Neural progenitor cell (in vitro differentiated cells): ENCODE data around the gene ADK. TPM values are rescaled to one million over a fixed set of nuclear protein-coding genes. Genes with fewer than 3 reads are reported as not detected.

Experiments used
- DNase-seq: peaks from one replicate; pipeline ENCODE4 v3.0.0-alpha.2; 2016; ENCODE audit warnings: low spot score
- H2AFZ ChIP-seq: fragments of 200-600 bp; sonication (generic); replicated peaks from 2 replicates; pipeline ENCODE4 v1.6.1; 2016; ENCODE audit warnings: antibody characterized with exemption
- H3F3A ChIP-seq: fragments of 200-600 bp; sonication (generic); 2 replicates; pipeline ENCODE4 v1.6.1; 2016; ENCODE audit warnings: antibody characterized with exemption, low read depth
- H3K27ac ChIP-seq: fragments of 200-600 bp; sonication (generic); 2 replicates; pipeline ENCODE4 v1.5.1; 2016; ENCODE audit warnings: mild to moderate bottlenecking
- H3K27me3 ChIP-seq: fragments of 200-600 bp; sonication (generic); 2 replicates; pipeline ENCODE4 v1.6.1; 2016; ENCODE audit warnings: mild to moderate bottlenecking, moderate library complexity
- H3K36me3 ChIP-seq: fragments of 200-600 bp; sonication (generic); 2 replicates; pipeline ENCODE4 v1.5.1; 2016
- H3K4me1 ChIP-seq: fragments of 200-600 bp; sonication (generic); 2 replicates; pipeline ENCODE4 v1.6.1; 2016; ENCODE audit warnings: mixed run types
- H3K4me2 ChIP-seq: fragments of 200-600 bp; sonication (generic); 2 replicates; pipeline ENCODE4 v1.6.1; 2016
- H3K4me3 ChIP-seq: fragments of 200-600 bp; sonication (generic); 2 replicates; pipeline ENCODE4 v1.5.1; 2016
- H3K79me2 ChIP-seq: fragments of 200-600 bp; sonication (generic); 2 replicates; pipeline ENCODE4 v1.6.1; 2016; ENCODE audit warnings: low read depth
- H3K9ac ChIP-seq: fragments of 200-600 bp; sonication (generic); 2 replicates; pipeline ENCODE4 v1.6.1; 2016
- H3K9me3 ChIP-seq: fragments of 200-600 bp; sonication (generic); 2 replicates; pipeline ENCODE4 v1.5.1; 2016; ENCODE audit warnings: low read depth
- H4K20me1 ChIP-seq: fragments of 200-600 bp; sonication (generic); 2 replicates; pipeline ENCODE4 v1.6.1; 2016; ENCODE audit warnings: low read depth
- H3K27ac Mint-ChIP-seq: 3 replicates; pipeline ENCODE4 v1.8.0; 2021; ENCODE audit warnings: mixed read lengths
- H3K27me3 Mint-ChIP-seq: 2 replicates; pipeline ENCODE4 v1.8.0; 2022; ENCODE audit warnings: low read depth, mild to moderate bottlenecking, inconsistent platforms, moderate library complexity, mixed read lengths; ENCODE audit not compliant: insufficient read depth
- H3K36me3 Mint-ChIP-seq: 3 replicates; pipeline ENCODE4 v1.8.0; 2021; ENCODE audit warnings: mixed read lengths
- H3K4me1 Mint-ChIP-seq: 3 replicates; pipeline ENCODE4 v1.8.0; 2021; ENCODE audit warnings: mixed read lengths
- H3K4me3 Mint-ChIP-seq: 3 replicates; pipeline ENCODE4 v1.8.0; 2021; ENCODE audit warnings: mild to moderate bottlenecking, moderate library complexity, mixed read lengths
- H3K9me3 Mint-ChIP-seq: 3 replicates; pipeline ENCODE4 v1.8.0; 2020; ENCODE audit warnings: mixed read lengths
- CTCF ChIP-seq: fragments of 200-600 bp; sonication (generic); IDR thresholded peaks from 2 replicates; pipeline ENCODE4 v1.5.1; 2017; ENCODE audit warnings: antibody characterized with exemption, mild to moderate bottlenecking
- EZH2 ChIP-seq: fragments of 200-600 bp; sonication (generic); IDR thresholded peaks from 2 replicates; pipeline ENCODE4 v1.6.1; 2017; ENCODE audit warnings: antibody characterized with exemption, mild to moderate bottlenecking, moderate library complexity
- EZH2phosphoT487 ChIP-seq: fragments of 200-600 bp; sonication (generic); IDR thresholded peaks from 2 replicates; pipeline ENCODE4 v1.6.1; 2017; ENCODE audit warnings: antibody characterized with exemption
- total RNA-seq: library from RNA; depleted of rRNA; stranded (reverse); fragments of >200 nt; gene quantifications from 2 replicates; pipeline ENCODE4 v1.2.3, GENCODE V29; 2015; ENCODE audit warnings: low replicate concordance

ADK gene
- total RNA-seq, 1 donor from 2014 or later: 50.9 TPM

DNA sequence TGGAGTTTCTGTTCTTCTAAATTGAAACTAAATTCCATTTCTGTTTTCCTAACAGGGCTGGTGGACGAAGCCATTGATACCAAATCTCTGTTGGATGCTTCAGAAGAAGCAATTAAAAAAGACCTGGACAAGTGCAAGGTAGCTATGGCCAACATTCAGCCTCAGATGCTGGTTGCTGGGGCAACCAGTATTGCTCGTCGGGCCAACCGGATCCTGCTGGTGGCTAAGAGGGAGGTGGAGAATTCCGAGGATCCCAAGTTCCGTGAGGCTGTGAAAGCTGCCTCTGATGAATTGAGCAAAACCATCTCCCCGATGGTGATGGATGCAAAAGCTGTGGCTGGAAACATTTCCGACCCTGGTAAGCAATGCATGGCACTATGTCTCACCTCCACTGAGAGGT lies 46.0 kb upstream of the ADK start:
- Mint-ChIP-seq H3K9me3 (no peaks in the 10 kb centered on the region), H3K36me3 (peaks cover 53% of the 10 kb centered on the region), H3K4me1 (no peaks in the 10 kb centered on the region), H3K27ac (no peak overlapping the region), H3K27me3 (no peaks in the 10 kb centered on the region), H3K4me3 (no peak overlapping the region)
- no peaks in the 10 kb centered on the region for H3K79me2 ChIP-seq
- H3F3A ChIP-seq: no peaks in the 10 kb centered on the region
- H2AFZ ChIP-seq: no peak overlapping the region
- no peaks in the 10 kb centered on the region for H3K36me3 ChIP-seq
- no peak overlapping the region for H3K27ac ChIP-seq
- TF ChIP-seq CTCF: no peak
- no peak for TF ChIP-seq EZH2
- TF ChIP-seq EZH2phosphoT487: no peak
- H3K4me2 ChIP-seq: no peak overlapping the region
- no peak for DNase-seq
- no peak overlapping the region for H3K9ac ChIP-seq
- H4K20me1 ChIP-seq: no peaks in the 10 kb centered on the region
- H3K9me3 ChIP-seq: no peaks in the 10 kb centered on the region
- no peaks in the 10 kb centered on the region for H3K4me1 ChIP-seq
- no peak overlapping the region for H3K4me3 ChIP-seq
- H3K27me3 ChIP-seq: no peaks in the 10 kb centered on the region

DNA sequence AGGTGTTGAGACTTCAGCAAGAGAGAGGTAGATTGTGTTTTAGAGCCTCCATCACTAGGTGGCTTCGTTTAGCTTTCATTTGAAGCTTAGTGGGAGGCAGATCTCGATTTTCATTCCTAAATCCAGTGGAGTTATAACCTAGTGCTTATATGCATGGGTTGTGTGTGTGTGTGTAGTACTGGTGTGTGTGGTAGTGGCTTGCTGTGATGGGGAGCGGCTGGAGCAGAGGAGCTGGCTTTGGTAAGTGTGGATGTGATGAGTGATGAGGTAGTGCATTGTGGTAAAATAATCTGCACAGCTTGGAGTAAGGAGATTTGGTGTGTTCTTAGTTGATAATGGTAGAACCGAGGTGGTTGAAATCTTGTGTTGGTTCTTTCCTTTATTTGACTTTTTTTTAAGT lies 43.6 kb upstream of the ADK start:
- Histone ChIP-seq H3K4me1 (no peaks in the 10 kb centered on the region), H3K9ac (no peak overlapping the region), H3K4me3 (no peak overlapping the region), H3K27ac (no peak overlapping the region), H3K9me3 (no peaks in the 10 kb centered on the region), H3K36me3 (no peaks in the 10 kb centered on the region), H3K4me2 (no peak overlapping the region), H3K27me3 (no peaks in the 10 kb centered on the region), H2AFZ (no peak overlapping the region), H3K79me2 (no peaks in the 10 kb centered on the region), H4K20me1 (no peaks in the 10 kb centered on the region), H3F3A (no peaks in the 10 kb centered on the region)
- Mint-ChIP-seq H3K4me1 (no peaks in the 10 kb centered on the region), H3K4me3 (no peak overlapping the region), H3K27me3 (no peaks in the 10 kb centered on the region), H3K27ac (no peak overlapping the region), H3K9me3 (no peaks in the 10 kb centered on the region), H3K36me3 (peaks cover 66% of the 10 kb centered on the region)
- TF ChIP-seq CTCF (no peak), EZH2phosphoT487 (no peak)
- no peak for DNase-seq

- H3K27me3 Mint-ChIP-seq: no peaks in the 10 kb centered on the region
- no peaks in the 10 kb centered on the region for H3F3A ChIP-seq
- H3K4me3 ChIP-seq: no peak overlapping the region
- H2AFZ ChIP-seq: no peak overlapping the region
- no peaks in the 10 kb centered on the region for H3K4me1 Mint-ChIP-seq
- H3K79me2 ChIP-seq: no peaks in the 10 kb centered on the region
- no peaks in the 10 kb centered on the region for H3K36me3 ChIP-seq
- H3K4me1 ChIP-seq: no peaks in the 10 kb centered on the region
- H3K27me3 ChIP-seq: no peaks in the 10 kb centered on the region
- H3K27ac ChIP-seq: no peak overlapping the region
- peaks cover under 1% of the 10 kb centered on the region for H4K20me1 ChIP-seq
- no peaks in the 10 kb centered on the region for H3K9me3 ChIP-seq
- no peak overlapping the region for H3K4me3 Mint-ChIP-seq
- DNase-seq: no peak
- H3K9ac ChIP-seq: no peak overlapping the region
- TF ChIP-seq CTCF (no peak), EZH2phosphoT487 (no peak), EZH2 (no peak)
- peaks cover 77% of the 10 kb centered on the region for H3K36me3 Mint-ChIP-seq
- no peaks in the 10 kb centered on the region for H3K9me3 Mint-ChIP-seq
- no peak overlapping the region for H3K27ac Mint-ChIP-seq
- H3K4me2 ChIP-seq: no peak overlapping the region
Measured at GRCh38 chr10:74109452-74109851, 41.6 kb upstream of the ADK start.

GRCh38 chr10:74110120-74110519 lies 40.9 kb upstream of the ADK start:
- Mint-ChIP-seq H3K27me3 (no peaks in the 10 kb centered on the region), H3K36me3 (peaks cover 73% of the 10 kb centered on the region), H3K4me3 (no peak overlapping the region), H3K27ac (no peak overlapping the region), H3K4me1 (no peaks in the 10 kb centered on the region), H3K9me3 (no peaks in the 10 kb centered on the region)
- Histone ChIP-seq H3K36me3 (no peaks in the 10 kb centered on the region), H3K27me3 (no peaks in the 10 kb centered on the region), H3K4me2 (no peak overlapping the region), H3K9me3 (no peaks in the 10 kb centered on the region), H3K4me1 (no peaks in the 10 kb centered on the region), H2AFZ (no peak overlapping the region), H3K27ac (no peak overlapping the region), H3K4me3 (no peak overlapping the region), H3K79me2 (no peaks in the 10 kb centered on the region), H3K9ac (no peak overlapping the region), H3F3A (no peaks in the 10 kb centered on the region), H4K20me1 (peaks cover 5% of the 10 kb centered on the region)
- no peak for DNase-seq
- TF ChIP-seq EZH2phosphoT487 (no peak), EZH2 (no peak), CTCF (no peak)
